Adrenal gland (tissue), 12 donors: ENCODE measurements around the gene SPAG17. TPM values are rescaled to one million over a fixed set of nuclear protein-coding genes. Genes with fewer than 3 reads are reported as not detected.

Source experiments
- DNase-seq, 7 donors: peaks; one replicate each; pipeline ENCODE4 v3.0.0-alpha.2; 2019 to 2020
- H3K27ac ChIP-seq, 5 donors: fragments of 200-600 bp; sonication (generic) in 4 of 5; 1 replicate in 3 of 5; 2 replicates in 2 of 5; pipeline versions ENCODE4 v1.5.1 to v1.8.0; 2016 to 2020; ENCODE audit warnings: mild to moderate bottlenecking in 1 of 5
- H3K27me3 ChIP-seq: fragments of 200-600 bp; 2 replicates; pipeline ENCODE4 v1.8.0; 2021
- H3K36me3 ChIP-seq, 2 donors: fragments of 200-600 bp; replicated peaks in 1 of 2; 1 replicate in 1 of 2; 2 replicates in 1 of 2; pipeline versions ENCODE4 v1.5.1 to v1.8.0; 2018 to 2022
- H3K4me1 ChIP-seq, 2 donors: fragments of 200-600 bp; replicated peaks in 1 of 2; 1 replicate in 1 of 2; 2 replicates in 1 of 2; pipeline versions ENCODE4 v1.5.1 to v1.8.0; 2018 to 2021
- H3K4me3 ChIP-seq, 4 donors: fragments of 200-600 bp; sonication (generic) in 3 of 4; one replicate each; pipeline ENCODE4 v1.5.1; 2016 to 2018
- H3K9me3 ChIP-seq, 3 donors: fragments of 200-600 bp; sonication (generic) in 1 of 3; replicated peaks in 1 of 3; 1 replicate in 2 of 3; 2 replicates in 1 of 3; pipeline versions ENCODE4 v1.5.1 to v1.8.0; 2016 to 2021
- CTCF ChIP-seq, 6 experiments: fragments of 450-650 bp in 4 of 6; fragments of 200-600 bp in 2 of 6; sonication (generic) in 1 of 6; IDR thresholded peaks; 1 replicate in 5 of 6; 2 replicates in 1 of 6; pipeline versions ENCODE4 v1.5.1 to v1.8.0; 2016 to 2021; ENCODE audit warnings: antibody characterized with exemption in 6 of 6, mild to moderate bottlenecking in 2 of 6, moderate library complexity in 1 of 6
- POLR2A ChIP-seq, 2 donors: fragments of 450-650 bp; IDR thresholded peaks; one replicate each; pipeline ENCODE4 v1.6.1; 2017; ENCODE audit warnings: antibody characterized with exemption in 2 of 2, mild to moderate bottlenecking in 2 of 2, moderate library complexity in 1 of 2
- WGBS, 4 donors: extraction: QIAGEN DNeasy Blood & Tissue Kit in 2 of 4; methylation state at CpG; one replicate each; pipeline versions ENCODE4 v1.1.5 to v1.1.7; 2013 to 2017; 5-methylcytosine and 5-hydroxymethylcytosine counted together
- intact Hi-C, 2 donors: fragments of 100-400 bp; cut with DNase I; formaldehyde crosslinking; loops; one replicate each; pipeline versions ENCODE4 v1.14.1 to v1.15.0; 2022 to 2023
- polyA plus RNA-seq, 3 donors: library from polyadenylated mRNA; stranded (reverse); fragments of 200-250 nt in 2 of 3; fragments of 350-450 nt in 1 of 3; fragmentation: Illumina TruSeq in 1 of 3; extraction: RNeasy Lipid Tissue Mini Kit (QIAGEN cat#74804) in 1 of 3; gene quantifications; one replicate each; pipeline ENCODE4 v1.2.3, GENCODE V29; 2013 to 2014
- total RNA-seq, 9 donors: library from RNA; depleted of rRNA in 4 of 9; stranded (reverse); fragments of >200 nt in 4 of 9; fragments of 120-200 nt in 1 of 9; fragmentation: NEBNext Ultra II Directional in 1 of 9; extraction: Animal tissue kit (Norgen Biotek cat#: 25700) in 1 of 9; gene quantifications; one replicate each; pipeline versions ENCODE4 v1.1.0 to v1.2.4, GENCODE V29; 2013 to 2023
- donor health status: healthy with polysubstance abuse.
- donor health status: Bipolar disorder and iron deficiency.
- donor health status: DM: yes; HTN: yes; CAD: no.
- donor health status: DM: no; HTN: no; CAD: no.
- donor health status: DM: no; HTN: no; CAD: no.
- donor health status: DM: yes; HTN: yes; CAD: no.

The SPAG17 gene
- total and polyA plus RNA-seq, 12 donors, result 0.07 to 2.2 (median 0.57) TPM; not detected in 1

- peaks cover 0 to 4% of the 10 kb centered on the region in 2 donors for H3K4me1 ChIP-seq
- H3K4me3 ChIP-seq, result peak overlapping the region in 1 of 4 donors; percentile 30
- no peaks in the 10 kb centered on the region for H3K36me3 ChIP-seq
- H3K9me3 ChIP-seq, result no peaks in the 10 kb centered on the region
- no peak overlapping the region for H3K27ac ChIP-seq
- DNase-seq, result no peak
- intact Hi-C loops, result no loop called here
- H3K27me3 ChIP-seq, result peaks cover 6% of the 10 kb centered on the region
- 39 to 45% (median 42%) methylated on average over 6 to 11 of the region's 11 CpGs for WGBS, 4 donors
- TF ChIP-seq CTCF (IDR thresholded peaks at IDR 0.05) (no peak), POLR2A (IDR thresholded peaks at IDR 0.05) (no peak)
Measured at GRCh38 chr1:118184739-118185083, 317 bp downstream of the SPAG17 start.

- intact Hi-C loops, result no loop called here
- 72 to 87% (median 80%) methylated on average over 2 of the region's 2 CpGs for WGBS, 4 donors
- H3K4me1 ChIP-seq, result peaks cover 0 to 4% of the 10 kb centered on the region in 2 donors
- H3K36me3 ChIP-seq, result no peaks in the 10 kb centered on the region
- H3K27me3 ChIP-seq, result peaks cover 6% of the 10 kb centered on the region
- no peaks in the 10 kb centered on the region for H3K9me3 ChIP-seq
- H3K27ac ChIP-seq, result no peak overlapping the region
- no peak overlapping the region for H3K4me3 ChIP-seq
- TF ChIP-seq POLR2A (IDR thresholded peaks at IDR 0.05), result no peak
- TF ChIP-seq CTCF (IDR thresholded peaks at IDR 0.05), result no peak
- no peak for DNase-seq
Measured at GRCh38 chr1:118183586-118183985, 1.4 kb downstream of the SPAG17 start.

- TF ChIP-seq CTCF (IDR thresholded peaks at IDR 0.05) (no peak), POLR2A (IDR thresholded peaks at IDR 0.05) (no peak)
- Histone ChIP-seq H3K4me1 (no peaks in the 10 kb centered on the region), H3K36me3 (no peaks in the 10 kb centered on the region), H3K27me3 (no peaks in the 10 kb centered on the region), H3K27ac (no peak overlapping the region), H3K9me3 (no peaks in the 10 kb centered on the region), H3K4me3 (no peak overlapping the region)
- WGBS, 4 donors, result 86 to 94% (median 91%) methylated on average over 3 of the region's 3 CpGs
- intact Hi-C loops, result no loop called here
- DNase-seq, result no peak
Measured at GRCh38 chr1:118177998-118178397, 7.0 kb downstream of the SPAG17 start.

GRCh38 chr1:118169016-118169415 is 16.0 kb downstream of the SPAG17 start:
- Histone ChIP-seq H3K27me3 (no peaks in the 10 kb centered on the region), H3K4me3 (no peak overlapping the region), H3K9me3 (no peaks in the 10 kb centered on the region), H3K27ac (no peak overlapping the region), H3K36me3 (no peaks in the 10 kb centered on the region), H3K4me1 (no peaks in the 10 kb centered on the region)
- no peak for DNase-seq
- WGBS, 4 donors, result 47 to 64% (median 56%) methylated on average over 1 of the region's 1 CpG
- intact Hi-C loops, result no loop called here
- no peak for TF ChIP-seq POLR2A (IDR thresholded peaks at IDR 0.05)
- TF ChIP-seq CTCF (IDR thresholded peaks at IDR 0.05), result no peak
